ENCODE measurements around the gene RFT1. TPM values are rescaled to one million over a fixed set of nuclear protein-coding genes. Genes with fewer than 3 reads are reported as not detected.

The RFT1 gene, protein sequence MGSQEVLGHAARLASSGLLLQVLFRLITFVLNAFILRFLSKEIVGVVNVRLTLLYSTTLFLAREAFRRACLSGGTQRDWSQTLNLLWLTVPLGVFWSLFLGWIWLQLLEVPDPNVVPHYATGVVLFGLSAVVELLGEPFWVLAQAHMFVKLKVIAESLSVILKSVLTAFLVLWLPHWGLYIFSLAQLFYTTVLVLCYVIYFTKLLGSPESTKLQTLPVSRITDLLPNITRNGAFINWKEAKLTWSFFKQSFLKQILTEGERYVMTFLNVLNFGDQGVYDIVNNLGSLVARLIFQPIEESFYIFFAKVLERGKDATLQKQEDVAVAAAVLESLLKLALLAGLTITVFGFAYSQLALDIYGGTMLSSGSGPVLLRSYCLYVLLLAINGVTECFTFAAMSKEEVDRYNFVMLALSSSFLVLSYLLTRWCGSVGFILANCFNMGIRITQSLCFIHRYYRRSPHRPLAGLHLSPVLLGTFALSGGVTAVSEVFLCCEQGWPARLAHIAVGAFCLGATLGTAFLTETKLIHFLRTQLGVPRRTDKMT
- 10.1 TPM for polyA plus RNA-seq (2013, experiment 1 of 2)
- polyA plus RNA-seq (2013, experiment 2 of 2), result 10.0 TPM

- peak; percentile 97 for DNase-seq
- H3K4me2 ChIP-seq (ENCODE audit: low read length, poor library complexity, severe bottlenecking), result peak within 1 kb of the TSS; percentile 77
- 3% methylated on average over 40 of the region's 41 CpGs for WGBS
These were observed at the start of gene RFT1 for GRCh38 chr3:53130179-53131061. Gene RFT1, minus strand, starts transcription at chr3:53130435. Its CDS starts 35 bp downstream, at chr3:53130400.

GRCh38 chr3:53179580-53179979 lies 49.3 kb upstream of the RFT1 start:
- Histone ChIP-seq H2BK5ac (ENCODE audit: low read depth, low read length, poor library complexity, severe bottlenecking) (no peak overlapping the region), H4K8ac (ENCODE audit: low read length) (no peak overlapping the region), H3K14ac (ENCODE audit: low read length in 2 of 2) (no peak overlapping the region), H3K27me3 (ENCODE audit: control insufficient read depth in 1 of 2, insufficient read depth in 1 of 2, low read length in 2 of 2) (no peaks in the 10 kb centered on the region), H2BK120ac (ENCODE audit: low read depth, low read length) (no peak overlapping the region), H3K4me3 (ENCODE audit: insufficient read depth in 1 of 2, low read depth in 1 of 2, low read length in 2 of 2) (no peak overlapping the region), H3K18ac (ENCODE audit: low read depth in 1 of 2, low read length in 2 of 2) (no peak overlapping the region), H4K91ac (ENCODE audit: low read length) (no peak overlapping the region), H2BK15ac (ENCODE audit: low read depth, poor library complexity, severe bottlenecking) (no peak overlapping the region), H3K27ac (ENCODE audit: low read length, poor library complexity, severe bottlenecking) (no peak overlapping the region), H3K4me1 (ENCODE audit: control insufficient read depth, insufficient read depth, low read depth, low read length) (peaks cover 14% of the 10 kb centered on the region), H3K9me3 (ENCODE audit: control insufficient read depth, low read length) (no peaks in the 10 kb centered on the region), H2AFZ (ENCODE audit: low read depth, low read length) (no peak overlapping the region), H3K4me2 (ENCODE audit: low read length, poor library complexity, severe bottlenecking) (no peak overlapping the region), H3K23ac (ENCODE audit: low read length in 2 of 2) (peak overlapping the region in 1 of 2 experiments; percentile 14), H2AK5ac (ENCODE audit: low read length, severe bottlenecking) (no peak overlapping the region), H3K79me1 (replicated peaks; ENCODE audit: low read length, poor library complexity, severe bottlenecking) (peaks cover 31% of the 10 kb centered on the region), H3K36me3 (ENCODE audit: control insufficient read depth in 1 of 2, insufficient read depth in 2 of 2, low read depth in 1 of 2, low read length in 2 of 2) (peaks cover 44 to 68% of the 10 kb centered on the region in 2 experiments), H2BK12ac (ENCODE audit: low read length in 2 of 2) (no peak overlapping the region), H3K9ac (ENCODE audit: low read length) (no peak overlapping the region), H3K4ac (ENCODE audit: low read depth in 1 of 2, low read length in 2 of 2) (no peak overlapping the region)
- no peak for DNase-seq
- WGBS, result 94% methylated on average over 20 of the region's 20 CpGs

More at GRCh38 chr3:53130179-53131061, at the start of gene RFT1:
- peak within 1 kb of the TSS; percentile 96 for H2AFZ ChIP-seq (ENCODE audit: low read depth, low read length)
- H2BK5ac ChIP-seq (ENCODE audit: low read depth, low read length, poor library complexity, severe bottlenecking), result peak within 1 kb of the TSS; percentile 77
- no peaks in the 10 kb centered on the region for H3K27me3 ChIP-seq (ENCODE audit: control insufficient read depth in 1 of 2, insufficient read depth in 1 of 2, low read length in 2 of 2)
- peaks cover 4% of the 10 kb centered on the region for H3K4me1 ChIP-seq (ENCODE audit: control insufficient read depth, insufficient read depth, low read depth, low read length)
- peaks cover 16% of the 10 kb centered on the region for H3K79me1 ChIP-seq (replicated peaks; ENCODE audit: low read length, poor library complexity, severe bottlenecking)
- H2BK15ac ChIP-seq (ENCODE audit: low read depth, poor library complexity, severe bottlenecking), result peak within 1 kb of the TSS; percentile 75
- peak within 1 kb of the TSS; percentile 93 for H3K9ac ChIP-seq (ENCODE audit: low read length)
- H3K36me3 ChIP-seq (ENCODE audit: control insufficient read depth in 1 of 2, insufficient read depth in 2 of 2, low read depth in 1 of 2, low read length in 2 of 2), result peaks cover 3 to 18% of the 10 kb centered on the region in 2 experiments
- H2AK5ac ChIP-seq (ENCODE audit: low read length, severe bottlenecking), result peak within 1 kb of the TSS; percentile 12
- peak within 1 kb of the TSS; percentile 89 for H4K8ac ChIP-seq (ENCODE audit: low read length)
- peak within 1 kb of the TSS; percentile 88 to 91 for H3K4ac ChIP-seq (ENCODE audit: low read depth in 1 of 2, low read length in 2 of 2)
- no peaks in the 10 kb centered on the region for H3K9me3 ChIP-seq (ENCODE audit: control insufficient read depth, low read length)
- H3K18ac ChIP-seq (ENCODE audit: low read depth in 1 of 2, low read length in 2 of 2), result peak within 1 kb of the TSS; percentile 34 to 73
- peak within 1 kb of the TSS in 1 of 2 experiments; percentile 86 for H3K23ac ChIP-seq (ENCODE audit: low read length in 2 of 2)
- peak within 1 kb of the TSS in 1 of 2 experiments; percentile 43 for H2BK12ac ChIP-seq (ENCODE audit: low read length in 2 of 2)
- peak within 1 kb of the TSS; percentile 58 for H3K27ac ChIP-seq (ENCODE audit: low read length, poor library complexity, severe bottlenecking)
- peak within 1 kb of the TSS in 1 of 2 experiments; percentile 79 for H3K14ac ChIP-seq (ENCODE audit: low read length in 2 of 2)
- peak within 1 kb of the TSS; percentile 90 to 95 for H3K4me3 ChIP-seq (ENCODE audit: insufficient read depth in 1 of 2, low read depth in 1 of 2, low read length in 2 of 2)
- H2BK120ac ChIP-seq (ENCODE audit: low read depth, low read length), result peak within 1 kb of the TSS; percentile 61
- H4K91ac ChIP-seq (ENCODE audit: low read length), result peak within 1 kb of the TSS; percentile 36

- Histone ChIP-seq H3K9me3 (ENCODE audit: control insufficient read depth, low read length) (no peaks in the 10 kb centered on the region), H3K4ac (ENCODE audit: low read depth in 1 of 2, low read length in 2 of 2) (no peak overlapping the region), H3K36me3 (ENCODE audit: control insufficient read depth in 1 of 2, insufficient read depth in 2 of 2, low read depth in 1 of 2, low read length in 2 of 2) (peaks cover 37 to 70% of the 10 kb centered on the region in 2 experiments), H2AFZ (ENCODE audit: low read depth, low read length) (no peak overlapping the region), H2BK5ac (ENCODE audit: low read depth, low read length, poor library complexity, severe bottlenecking) (no peak overlapping the region), H3K79me1 (replicated peaks; ENCODE audit: low read length, poor library complexity, severe bottlenecking) (peaks cover 37% of the 10 kb centered on the region), H3K4me2 (ENCODE audit: low read length, poor library complexity, severe bottlenecking) (no peak overlapping the region), H3K4me1 (ENCODE audit: control insufficient read depth, insufficient read depth, low read depth, low read length) (peaks cover 19% of the 10 kb centered on the region), H3K4me3 (ENCODE audit: insufficient read depth in 1 of 2, low read depth in 1 of 2, low read length in 2 of 2) (no peak overlapping the region), H3K27me3 (ENCODE audit: control insufficient read depth in 1 of 2, insufficient read depth in 1 of 2, low read length in 2 of 2) (no peaks in the 10 kb centered on the region), H2AK5ac (ENCODE audit: low read length, severe bottlenecking) (no peak overlapping the region), H3K14ac (ENCODE audit: low read length in 2 of 2) (no peak overlapping the region), H4K8ac (ENCODE audit: low read length) (no peak overlapping the region), H4K91ac (ENCODE audit: low read length) (no peak overlapping the region), H2BK12ac (ENCODE audit: low read length in 2 of 2) (no peak overlapping the region), H3K9ac (ENCODE audit: low read length) (no peak overlapping the region), H2BK120ac (ENCODE audit: low read depth, low read length) (no peak overlapping the region), H3K27ac (ENCODE audit: low read length, poor library complexity, severe bottlenecking) (no peak overlapping the region), H3K18ac (ENCODE audit: low read depth in 1 of 2, low read length in 2 of 2) (no peak overlapping the region), H2BK15ac (ENCODE audit: low read depth, poor library complexity, severe bottlenecking) (peak overlapping the region; percentile 20), H3K23ac (ENCODE audit: low read length in 2 of 2) (no peak overlapping the region)
- no peak for DNase-seq
- 98% methylated on average over 15 of the region's 15 CpGs for WGBS
These were observed 48.0 kb upstream of the RFT1 start for GRCh38 chr3:53178246-53178645.

Measured in mesenchymal stem cell (in vitro differentiated cells and primary cell).